Glomerular visceral epithelial cell (primary cell): ENCODE measurements around the gene ITGA8.
"Not testable (repeated sequence)": the region's sequence is repeated elsewhere in the genome, so short reads cannot be mapped to it uniquely, and the experiment has no call there.

Experiments used
- DNase-seq: peaks from one replicate; pipeline ENCODE4 v3.0.0-alpha.2; 2016; ENCODE audit errors: extremely low spot score

Gene ITGA8

DNA sequence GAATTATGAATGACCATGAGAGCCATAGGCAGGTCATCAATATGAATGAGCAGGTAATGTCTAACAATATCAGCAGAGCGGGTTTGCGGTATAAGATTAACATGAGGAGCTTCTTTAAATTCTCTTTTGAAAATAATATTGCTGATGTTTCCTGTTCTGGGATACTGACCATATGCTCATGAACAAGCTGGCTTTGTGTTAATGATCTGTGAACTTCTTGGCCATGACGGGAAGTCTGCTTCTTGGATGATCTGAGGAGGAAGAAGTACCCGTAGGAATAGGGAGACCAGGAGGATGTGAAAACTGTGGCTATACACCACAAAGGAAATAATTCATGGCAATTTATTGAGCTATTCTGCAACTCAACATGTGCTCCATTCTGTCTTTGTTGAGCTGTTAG lies 38.6 kb downstream of the ITGA8 start:
- no peak for DNase-seq

DNA sequence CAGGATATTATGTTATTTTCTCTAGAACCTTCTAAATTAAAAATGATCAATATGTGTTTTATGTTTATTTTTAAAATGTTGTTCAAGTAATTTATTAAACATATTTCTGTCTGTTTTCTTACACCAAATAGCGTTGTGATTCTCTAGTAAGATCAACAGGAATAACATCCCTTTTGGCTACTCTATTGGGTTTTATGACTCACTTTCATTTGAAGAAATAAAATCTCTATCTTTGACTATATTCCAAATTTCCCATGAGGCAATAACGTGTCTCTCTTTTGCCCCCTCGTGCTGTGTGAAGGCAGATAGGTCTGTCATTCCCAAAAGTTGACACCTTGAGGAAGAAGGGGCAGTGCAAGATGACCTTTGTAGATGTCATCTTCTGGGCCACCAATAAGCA lies 40.9 kb downstream of the ITGA8 start:
- no peak for DNase-seq

DNA sequence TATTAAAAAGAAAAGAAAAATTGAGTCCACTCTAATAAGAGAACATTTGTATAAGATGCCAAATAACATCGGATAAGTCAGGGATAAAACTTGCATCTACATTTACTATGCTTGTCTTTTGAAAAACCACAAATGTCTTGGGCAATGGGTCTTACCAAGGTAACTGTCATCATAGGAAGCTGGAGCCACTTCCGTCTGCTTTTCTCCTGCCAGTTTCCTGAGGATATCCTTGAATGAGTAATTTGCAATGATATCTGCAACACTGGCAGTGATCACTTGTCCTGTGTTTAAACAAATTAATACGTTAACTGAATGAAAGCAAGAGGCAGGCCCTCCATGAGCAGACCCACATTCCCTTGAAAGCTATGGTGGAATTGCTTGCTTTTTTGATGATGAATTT lies 47.3 kb downstream of the ITGA8 start:
- no peak for DNase-seq

DNA sequence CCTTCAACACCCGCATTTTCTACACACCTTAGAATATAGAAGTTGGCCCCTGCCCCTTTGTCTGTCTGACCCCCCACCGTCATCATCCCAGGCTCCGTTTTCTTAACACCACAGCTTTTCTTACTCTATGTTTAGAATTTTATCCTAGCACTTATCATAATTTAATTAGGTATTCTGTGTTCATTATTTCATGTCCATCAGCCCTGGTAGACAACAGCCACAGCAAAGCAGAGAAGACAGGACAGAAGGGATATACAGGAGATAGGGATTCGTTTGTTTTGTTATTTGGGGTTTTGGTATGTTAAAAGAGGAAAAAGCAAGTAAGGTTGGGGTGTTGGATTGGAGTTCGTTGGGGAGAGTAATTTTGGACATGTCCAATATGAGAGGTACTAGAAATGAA lies 48.8 kb downstream of the ITGA8 start:
- DNase-seq, result no peak

DNA sequence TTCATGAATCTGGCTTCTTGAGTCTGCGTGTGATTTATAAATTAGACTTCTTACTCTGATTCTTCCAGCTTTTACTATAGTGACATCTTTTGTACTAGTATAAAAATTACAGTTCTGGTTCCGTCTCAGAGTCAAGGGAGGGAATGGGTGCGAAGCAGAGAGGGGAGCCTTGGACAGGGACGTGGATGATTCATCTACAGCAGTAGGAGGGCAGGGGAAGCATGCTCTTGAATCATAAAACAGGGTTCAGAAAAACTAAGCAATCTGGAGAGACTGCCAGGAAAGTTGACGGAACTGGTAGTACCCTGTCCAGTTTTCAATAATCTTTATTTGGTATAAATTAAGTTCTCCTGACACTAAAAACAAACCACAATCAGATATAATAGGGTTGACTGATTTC lies 58.1 kb downstream of the ITGA8 start:
- DNase-seq, result no peak

DNA sequence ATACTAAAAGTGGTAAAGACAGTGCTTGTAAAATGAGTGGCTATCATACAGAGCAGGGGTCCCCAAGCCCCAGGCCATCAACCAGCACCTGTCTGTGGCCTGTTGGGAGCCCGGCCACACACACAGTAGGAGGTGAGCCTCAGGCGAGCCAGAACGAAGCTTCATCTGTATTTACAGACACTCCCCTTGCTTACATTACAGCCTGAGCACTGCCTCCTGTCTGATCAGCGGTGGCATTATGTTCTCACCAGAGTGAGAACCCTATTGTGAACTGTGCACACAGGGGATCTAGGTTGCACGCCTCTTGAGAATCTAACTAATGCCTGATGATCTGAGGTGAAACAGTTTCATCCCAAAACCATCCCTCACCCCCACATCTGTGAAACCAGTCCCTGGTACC lies 58.7 kb downstream of the ITGA8 start:
- DNase-seq, result no peak

DNA sequence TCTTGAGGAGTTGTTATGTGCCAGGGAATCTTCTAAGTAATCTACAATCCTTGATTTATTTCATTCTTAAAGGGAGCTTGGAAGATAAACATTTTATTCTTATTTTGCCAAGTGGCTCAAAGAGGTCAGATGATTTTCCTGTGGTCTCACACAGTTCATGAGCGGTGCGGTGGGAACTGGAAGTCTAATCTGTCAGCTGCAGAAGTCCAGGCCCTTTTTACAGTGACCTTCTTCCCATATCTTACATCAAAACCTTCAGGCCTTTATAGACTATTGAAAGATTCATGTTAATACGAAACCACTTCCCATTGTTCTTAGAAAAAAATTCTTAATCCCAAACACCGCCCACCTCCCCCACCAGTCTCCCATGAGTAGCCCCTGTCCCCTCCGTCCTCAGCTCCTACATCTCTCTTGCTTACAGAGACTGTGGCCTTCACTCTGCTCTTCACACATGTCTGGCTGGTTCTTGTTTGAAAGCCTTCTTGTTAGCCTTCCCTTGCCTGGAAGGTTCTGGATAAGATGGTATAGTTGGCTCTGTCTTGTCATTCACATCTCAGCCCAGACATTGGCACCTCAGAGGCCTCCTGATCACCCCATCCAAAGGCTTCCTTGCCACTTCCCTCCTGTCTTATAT lies 61.5 kb downstream of the ITGA8 start:
- DNase-seq, result no peak

DNA sequence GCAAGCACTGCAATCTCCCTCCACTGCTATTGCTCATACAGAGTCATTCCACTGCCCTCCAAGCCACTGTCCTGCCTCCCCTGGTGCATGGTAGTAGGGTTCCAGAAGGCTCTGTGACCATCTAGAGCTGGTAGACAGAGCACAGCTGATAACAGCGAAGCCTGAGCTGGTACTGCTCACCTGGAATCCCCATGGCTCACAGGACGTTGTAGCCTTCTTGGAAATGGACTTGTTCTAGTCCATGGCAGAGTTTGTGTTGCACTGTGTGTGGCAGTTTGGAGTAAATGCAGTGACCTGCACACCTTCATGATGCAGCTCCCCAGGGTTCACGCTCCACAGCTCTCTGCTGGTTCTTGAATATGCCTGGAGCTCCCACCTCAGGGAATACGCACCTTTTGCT lies 67.0 kb downstream of the ITGA8 start:
- DNase-seq, result no peak

DNA sequence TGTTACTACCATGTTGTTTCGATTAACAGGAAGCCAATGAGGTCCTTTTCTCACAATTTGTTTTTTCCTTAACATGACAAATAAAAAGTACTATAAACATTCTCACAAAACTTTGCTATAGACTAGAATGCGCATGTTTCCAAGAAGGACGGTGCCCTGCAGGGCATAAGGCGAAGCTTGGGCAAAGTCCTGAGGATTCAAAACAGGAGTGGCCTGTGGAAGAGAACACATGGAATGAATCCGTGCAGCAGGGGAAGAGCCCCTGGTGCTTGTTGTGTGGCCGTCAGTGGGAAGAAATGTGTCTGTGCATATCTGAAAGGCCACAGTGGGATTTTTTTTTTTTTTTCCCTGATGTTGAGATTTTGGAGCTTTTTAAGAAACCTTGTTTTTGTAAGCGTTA lies 67.6 kb downstream of the ITGA8 start:
- DNase-seq, result no peak

DNA sequence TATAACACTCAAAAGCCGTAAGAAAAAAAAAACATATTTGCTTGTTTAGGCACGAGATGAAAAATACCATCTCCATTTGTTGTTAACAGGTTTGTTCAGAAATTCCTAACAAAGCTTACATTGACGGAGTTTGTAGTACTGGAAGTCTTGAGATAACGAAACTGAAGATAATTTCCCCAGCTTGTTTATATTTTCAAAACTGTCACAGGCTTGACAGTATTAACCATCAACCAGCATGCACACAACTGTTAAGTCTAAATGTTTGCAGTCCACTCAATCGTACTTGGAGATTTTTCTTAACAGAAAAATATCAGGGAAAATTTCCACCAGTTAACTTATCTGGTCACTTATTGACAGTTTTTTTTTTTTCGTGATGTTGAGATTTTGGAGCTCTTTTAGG lies 68.5 kb downstream of the ITGA8 start:
- DNase-seq, result no peak

DNA sequence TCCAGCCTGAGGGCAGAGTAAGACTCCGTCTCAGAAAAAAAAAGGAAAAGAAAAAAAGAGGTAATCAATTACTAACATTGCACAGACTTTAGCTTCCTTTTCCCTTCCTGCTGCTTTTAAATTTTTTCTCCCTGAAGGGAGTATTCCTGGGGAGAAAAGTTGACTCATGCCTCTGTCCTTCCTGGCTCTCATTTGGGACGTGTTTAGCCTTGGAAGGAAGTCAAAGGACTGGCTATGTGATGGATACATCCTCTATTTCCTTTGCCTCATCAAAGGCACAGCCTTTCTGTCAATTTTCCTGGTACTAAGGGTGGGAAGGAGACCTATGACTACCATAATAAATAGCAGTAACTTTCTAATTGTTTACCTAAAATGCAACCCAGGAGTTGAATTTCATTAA lies 77.6 kb downstream of the ITGA8 start:
- no peak for DNase-seq

DNA sequence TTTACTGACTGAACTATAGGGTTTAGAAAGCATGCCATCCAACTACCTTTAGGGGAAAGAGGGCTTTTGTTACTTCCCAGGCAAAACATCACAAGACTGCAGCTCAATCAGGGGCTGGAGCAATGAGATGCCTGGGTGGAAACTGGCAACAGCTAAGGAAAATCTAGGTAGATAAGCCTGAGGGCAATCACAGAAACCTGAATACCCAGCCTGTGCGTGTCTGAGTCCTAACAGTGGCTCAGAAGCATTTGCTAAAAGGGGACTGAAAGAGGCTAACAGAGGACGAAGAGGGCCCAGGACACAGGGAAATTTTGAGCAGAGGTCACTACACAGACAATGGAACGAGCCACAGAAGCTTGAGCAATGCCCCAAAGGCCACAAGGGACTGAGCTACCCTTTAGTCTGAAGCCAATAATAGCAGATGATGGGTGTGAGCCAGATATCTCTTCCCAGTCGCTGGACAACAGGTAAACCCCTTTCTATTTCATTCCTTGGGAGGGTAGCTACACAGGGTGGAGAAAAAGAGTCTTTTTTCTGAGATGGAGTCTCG lies 79.1 kb downstream of the ITGA8 start:
- DNase-seq, result no peak

DNA sequence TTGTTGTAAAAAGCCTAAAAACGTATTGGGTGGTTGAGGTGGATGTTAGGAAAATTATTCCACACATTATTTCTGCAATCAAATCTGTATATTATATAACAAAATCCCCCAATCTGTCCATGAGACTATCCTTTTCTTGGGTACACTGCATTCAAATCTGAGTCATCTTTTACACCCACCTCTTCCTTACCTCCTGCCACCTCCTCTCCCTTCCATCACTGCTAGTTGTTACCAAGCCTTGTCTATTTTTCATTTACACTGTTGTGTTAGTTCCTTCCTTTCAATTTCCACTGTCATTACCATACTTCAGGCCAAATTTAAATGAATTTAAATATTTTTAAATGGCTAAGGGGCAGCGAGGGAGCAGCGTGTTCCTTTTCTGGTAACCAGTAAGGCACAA lies 83.3 kb downstream of the ITGA8 start:
- DNase-seq, result no peak

DNA sequence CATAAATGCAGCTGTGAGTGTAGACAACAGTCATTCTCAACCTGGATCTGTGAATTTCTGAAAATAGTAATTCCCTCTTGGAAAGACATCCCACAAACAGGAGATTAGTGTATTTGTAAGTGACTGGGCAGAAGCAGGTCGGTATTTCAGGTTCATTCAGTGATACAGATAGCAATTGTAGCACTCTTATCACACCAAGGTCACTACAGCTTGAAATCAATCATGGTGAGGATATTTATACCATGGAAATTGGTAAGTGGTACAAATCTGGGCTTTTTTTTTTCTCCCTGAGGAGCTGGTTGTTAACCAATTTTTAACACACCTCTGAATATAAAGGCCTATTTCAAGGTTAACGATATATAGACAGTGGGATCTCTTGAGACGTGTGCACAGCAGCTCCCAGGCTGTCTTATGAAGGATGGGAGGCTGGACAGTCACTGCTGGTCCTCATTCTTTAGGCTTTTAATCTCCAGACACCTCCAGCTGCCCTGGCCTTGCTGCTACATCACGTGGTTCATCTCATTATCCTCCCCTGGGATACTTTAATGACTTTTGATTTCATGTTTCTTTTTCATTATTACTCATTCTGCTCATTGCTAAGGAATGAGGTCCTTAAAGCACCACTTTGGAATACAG lies 87.1 kb downstream of the ITGA8 start:
- no peak for DNase-seq

DNA sequence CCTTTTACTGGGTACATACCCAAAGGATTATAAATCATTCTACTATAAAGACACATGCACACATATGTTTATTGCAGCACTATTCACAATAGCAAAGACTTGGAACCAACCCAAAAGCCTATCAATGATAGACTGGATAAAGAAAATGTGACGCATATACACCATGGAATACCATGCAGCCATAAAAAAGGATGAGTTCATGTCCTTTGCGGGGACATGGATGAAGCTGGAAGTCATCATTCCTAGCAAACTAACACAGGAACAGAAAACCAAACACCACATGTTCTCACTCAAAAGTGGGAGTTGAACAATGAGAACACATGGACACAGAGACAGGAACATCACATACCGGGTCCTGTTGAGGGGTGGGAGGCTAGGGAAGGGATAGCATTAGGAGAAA lies 88.5 kb downstream of the ITGA8 start:
- DNase-seq, result not testable (repeated sequence)

DNA sequence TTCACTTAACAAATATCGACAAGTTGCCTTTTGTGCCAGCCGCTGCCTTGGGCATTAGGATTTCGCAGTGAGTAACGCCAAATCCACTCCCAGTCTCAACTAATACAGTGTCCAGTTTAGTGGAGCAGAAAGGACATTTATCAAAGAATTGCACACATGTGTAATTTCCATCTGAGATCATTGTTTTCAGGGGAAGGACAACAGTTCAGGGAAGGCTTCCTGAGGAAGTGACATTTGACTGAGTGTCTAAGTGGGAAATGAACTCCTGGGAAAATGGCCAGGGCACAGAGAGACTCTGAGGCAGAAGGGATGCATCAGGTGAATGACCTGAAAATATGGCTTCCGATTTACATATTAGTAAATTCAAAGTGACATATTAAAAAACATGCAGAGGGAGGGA lies 89.4 kb downstream of the ITGA8 start:
- no peak for DNase-seq

DNA sequence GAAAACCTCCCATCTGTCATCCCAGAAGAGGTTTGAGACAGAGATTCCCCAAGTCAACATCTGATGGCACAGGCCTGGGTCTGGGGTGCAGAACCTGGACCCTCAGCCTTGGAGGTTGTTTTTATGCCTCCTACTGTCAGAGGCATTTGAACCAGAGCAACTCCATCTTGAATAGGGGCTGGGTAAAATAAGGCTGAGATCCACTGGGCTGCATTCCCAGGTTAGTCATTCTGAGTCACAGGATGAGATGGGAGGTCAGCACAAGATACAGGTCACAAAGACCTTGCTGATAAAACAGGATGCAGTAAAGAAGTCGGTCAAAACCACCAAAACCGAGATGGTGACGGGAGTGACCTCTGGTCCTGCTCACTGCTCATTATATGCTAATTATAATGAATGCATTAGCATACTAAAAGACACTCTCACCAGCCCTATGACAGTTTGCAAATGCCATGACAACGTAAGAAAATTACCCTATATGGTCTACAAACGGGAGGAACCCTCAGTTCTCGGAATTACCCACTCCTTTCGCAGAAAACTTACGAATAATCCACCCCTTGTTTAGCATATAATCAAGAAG lies 92.0 kb downstream of the ITGA8 start:
- no peak for DNase-seq

DNA sequence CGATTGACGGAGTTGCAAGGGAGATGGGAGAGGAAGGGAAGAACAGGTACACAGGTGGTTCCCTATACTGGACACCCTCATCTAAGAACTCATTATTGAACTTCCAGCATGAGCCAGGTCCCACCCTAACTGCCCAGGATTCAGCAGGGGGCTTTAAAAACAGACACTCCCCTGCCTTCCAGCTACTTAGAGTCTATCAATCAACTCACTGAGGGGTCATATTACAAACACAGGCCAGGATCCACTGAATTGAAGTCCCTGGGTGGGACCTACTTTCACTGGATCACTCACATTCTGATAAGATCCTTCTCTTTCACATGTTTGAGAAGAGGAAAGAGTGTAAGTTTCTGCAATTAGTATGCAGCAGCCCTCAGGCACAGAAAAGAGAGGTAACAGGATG lies 92.8 kb downstream of the ITGA8 start:
- DNase-seq, result no peak

DNA sequence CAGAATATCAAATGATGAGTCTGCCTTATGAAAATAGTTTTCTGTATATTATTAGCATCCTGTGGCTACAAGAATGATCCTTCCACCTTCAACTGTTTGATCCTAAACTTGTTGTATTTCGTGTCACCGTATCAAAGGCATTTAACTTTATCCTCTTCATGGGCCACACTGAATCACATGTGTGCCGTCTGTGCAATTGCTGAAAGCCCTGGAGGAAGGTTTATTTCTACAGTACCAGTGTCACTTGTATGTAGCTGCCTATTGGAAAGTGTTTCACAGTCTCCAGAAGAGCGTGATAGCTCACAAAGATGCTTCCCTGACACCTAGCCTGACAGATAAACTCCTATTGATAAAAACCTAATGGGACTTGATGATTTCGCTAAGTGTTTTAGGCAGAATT lies 94.5 kb downstream of the ITGA8 start:
- DNase-seq, result no peak

DNA sequence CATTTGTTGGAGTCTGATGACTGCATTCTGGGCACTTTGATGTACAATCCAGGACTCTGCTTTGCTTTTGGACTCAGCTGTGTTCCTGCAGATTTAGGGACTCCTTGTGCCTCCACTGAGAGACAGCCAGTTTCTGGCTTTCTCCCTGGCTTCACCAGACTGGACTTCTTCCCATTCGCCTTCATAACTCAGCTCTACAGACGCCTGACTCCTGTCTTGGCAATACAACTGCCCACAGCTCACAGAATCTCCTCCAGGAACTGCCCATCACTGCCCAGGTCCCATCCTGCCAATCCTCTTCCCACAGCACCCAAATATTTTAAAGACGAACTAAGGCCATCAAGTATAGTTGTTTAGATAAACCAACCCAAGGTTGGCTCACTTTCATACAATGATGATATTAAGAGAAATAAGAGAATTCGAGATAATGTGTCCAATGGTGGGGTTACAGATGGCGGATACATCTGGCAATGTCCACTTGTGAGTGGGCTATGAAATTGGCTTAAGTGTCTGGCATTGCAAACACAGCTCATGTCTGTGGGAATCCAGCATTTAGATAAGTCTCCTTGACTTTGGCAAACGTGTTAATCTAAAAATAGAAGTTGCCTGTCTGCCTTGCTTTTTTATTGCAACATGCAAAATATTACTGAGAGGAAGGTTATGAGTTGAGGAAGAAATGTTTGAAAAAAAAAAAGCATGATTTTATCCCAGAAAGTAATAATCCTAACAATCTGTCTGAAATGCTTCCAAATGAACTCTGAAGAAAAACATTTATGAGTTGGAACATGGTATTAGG lies 95.1 kb downstream of the ITGA8 start:
- no peak for DNase-seq

DNA sequence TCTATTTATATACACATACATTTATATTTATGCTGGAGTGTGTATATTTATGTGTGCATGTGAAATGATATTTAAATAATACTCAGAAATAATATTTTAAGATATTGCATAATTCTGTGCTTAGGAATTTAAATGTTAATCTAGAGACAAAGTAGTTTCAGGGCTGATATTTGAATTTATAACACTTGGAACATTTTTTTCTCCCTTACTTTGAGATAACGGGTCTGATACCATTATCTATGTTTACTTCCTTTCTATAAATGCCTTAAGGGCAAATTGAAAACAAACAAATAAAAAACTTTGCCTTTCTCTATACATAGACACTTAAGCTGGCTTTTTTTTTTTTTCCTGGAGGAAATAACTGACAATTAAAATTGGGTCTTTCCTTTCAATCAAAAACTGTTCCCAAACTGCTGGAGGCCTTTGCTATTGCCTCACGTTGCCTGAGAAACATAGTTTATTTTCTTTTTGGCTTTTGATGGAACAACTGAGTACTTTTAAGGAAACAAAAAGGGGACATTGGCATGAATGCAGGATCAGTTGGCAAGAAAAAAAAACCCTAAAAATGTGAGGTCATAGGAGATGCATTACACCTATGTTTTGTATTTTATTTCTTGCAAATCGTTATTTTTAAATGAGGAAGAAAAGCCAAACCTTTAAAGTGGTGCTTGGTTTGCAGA lies 98.7 kb downstream of the ITGA8 start:
- no peak for DNase-seq

DNA sequence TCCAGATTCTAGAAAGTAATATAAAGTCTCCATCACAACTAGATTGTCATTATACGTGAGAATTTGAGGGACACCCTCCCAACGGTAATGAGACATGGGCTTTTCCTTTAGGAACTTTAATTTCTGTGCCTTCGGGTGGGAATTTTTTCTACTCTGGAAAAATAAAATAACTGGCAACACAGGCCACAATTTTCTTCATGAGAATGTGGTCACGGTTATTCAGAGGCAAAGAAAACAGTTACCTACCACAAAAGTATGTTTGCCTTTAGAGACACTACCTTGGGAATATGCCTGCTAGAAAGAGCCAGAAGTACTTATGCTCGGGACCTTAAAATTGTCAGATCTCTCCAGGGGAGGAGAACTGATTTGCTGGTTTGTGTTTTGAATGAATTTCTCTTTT lies 99.4 kb downstream of the ITGA8 start:
- DNase-seq, result no peak
